Neural progenitor cell (in vitro differentiated cells): ENCODE measurements around the gene HIVEP1. TPM values are rescaled to one million over a fixed set of nuclear protein-coding genes. Genes with fewer than 3 reads are reported as not detected.
A peak's percentile ranks its signal among the peaks of the same experiment; 100 is the strongest.

Source experiments
- DNase-seq: peaks from one replicate; pipeline ENCODE4 v3.0.0-alpha.2; 2016; ENCODE audit warnings: low spot score
- H2AFZ ChIP-seq: fragments of 200-600 bp; sonication (generic); replicated peaks from 2 replicates; pipeline ENCODE4 v1.6.1; 2016; ENCODE audit warnings: antibody characterized with exemption
- H3F3A ChIP-seq: fragments of 200-600 bp; sonication (generic); 2 replicates; pipeline ENCODE4 v1.6.1; 2016; ENCODE audit warnings: antibody characterized with exemption, low read depth
- H3K27ac ChIP-seq: fragments of 200-600 bp; sonication (generic); 2 replicates; pipeline ENCODE4 v1.5.1; 2016; ENCODE audit warnings: mild to moderate bottlenecking
- H3K27me3 ChIP-seq: fragments of 200-600 bp; sonication (generic); 2 replicates; pipeline ENCODE4 v1.6.1; 2016; ENCODE audit warnings: mild to moderate bottlenecking, moderate library complexity
- H3K36me3 ChIP-seq: fragments of 200-600 bp; sonication (generic); 2 replicates; pipeline ENCODE4 v1.5.1; 2016
- H3K4me1 ChIP-seq: fragments of 200-600 bp; sonication (generic); 2 replicates; pipeline ENCODE4 v1.6.1; 2016; ENCODE audit warnings: mixed run types
- H3K4me2 ChIP-seq: fragments of 200-600 bp; sonication (generic); 2 replicates; pipeline ENCODE4 v1.6.1; 2016
- H3K4me3 ChIP-seq: fragments of 200-600 bp; sonication (generic); 2 replicates; pipeline ENCODE4 v1.5.1; 2016
- H3K79me2 ChIP-seq: fragments of 200-600 bp; sonication (generic); 2 replicates; pipeline ENCODE4 v1.6.1; 2016; ENCODE audit warnings: low read depth
- H3K9ac ChIP-seq: fragments of 200-600 bp; sonication (generic); 2 replicates; pipeline ENCODE4 v1.6.1; 2016
- H3K9me3 ChIP-seq: fragments of 200-600 bp; sonication (generic); 2 replicates; pipeline ENCODE4 v1.5.1; 2016; ENCODE audit warnings: low read depth
- H4K20me1 ChIP-seq: fragments of 200-600 bp; sonication (generic); 2 replicates; pipeline ENCODE4 v1.6.1; 2016; ENCODE audit warnings: low read depth
- H3K27ac Mint-ChIP-seq: 3 replicates; pipeline ENCODE4 v1.8.0; 2021; ENCODE audit warnings: mixed read lengths
- H3K27me3 Mint-ChIP-seq: 2 replicates; pipeline ENCODE4 v1.8.0; 2022; ENCODE audit warnings: low read depth, mild to moderate bottlenecking, inconsistent platforms, moderate library complexity, mixed read lengths; ENCODE audit not compliant: insufficient read depth
- H3K36me3 Mint-ChIP-seq: 3 replicates; pipeline ENCODE4 v1.8.0; 2021; ENCODE audit warnings: mixed read lengths
- H3K4me1 Mint-ChIP-seq: 3 replicates; pipeline ENCODE4 v1.8.0; 2021; ENCODE audit warnings: mixed read lengths
- H3K4me3 Mint-ChIP-seq: 3 replicates; pipeline ENCODE4 v1.8.0; 2021; ENCODE audit warnings: mild to moderate bottlenecking, moderate library complexity, mixed read lengths
- H3K9me3 Mint-ChIP-seq: 3 replicates; pipeline ENCODE4 v1.8.0; 2020; ENCODE audit warnings: mixed read lengths
- EZH2 ChIP-seq: fragments of 200-600 bp; sonication (generic); IDR thresholded peaks from 2 replicates; pipeline ENCODE4 v1.6.1; 2017; ENCODE audit warnings: antibody characterized with exemption, mild to moderate bottlenecking, moderate library complexity
- EZH2phosphoT487 ChIP-seq: fragments of 200-600 bp; sonication (generic); IDR thresholded peaks from 2 replicates; pipeline ENCODE4 v1.6.1; 2017; ENCODE audit warnings: antibody characterized with exemption
- total RNA-seq: library from RNA; depleted of rRNA; stranded (reverse); fragments of >200 nt; gene quantifications from 2 replicates; pipeline ENCODE4 v1.2.3, GENCODE V29; 2015; ENCODE audit warnings: low replicate concordance
- TF ChIP-seq, protein P1 (sequence below): fragments of 200-600 bp; sonication (generic); IDR thresholded peaks from 2 replicates; pipeline ENCODE4 v1.5.1; 2017; ENCODE audit warnings: antibody characterized with exemption, mild to moderate bottlenecking

Gene HIVEP1
- total RNA-seq, 1 donor from 2014 or later = 23.3 TPM

DNA sequence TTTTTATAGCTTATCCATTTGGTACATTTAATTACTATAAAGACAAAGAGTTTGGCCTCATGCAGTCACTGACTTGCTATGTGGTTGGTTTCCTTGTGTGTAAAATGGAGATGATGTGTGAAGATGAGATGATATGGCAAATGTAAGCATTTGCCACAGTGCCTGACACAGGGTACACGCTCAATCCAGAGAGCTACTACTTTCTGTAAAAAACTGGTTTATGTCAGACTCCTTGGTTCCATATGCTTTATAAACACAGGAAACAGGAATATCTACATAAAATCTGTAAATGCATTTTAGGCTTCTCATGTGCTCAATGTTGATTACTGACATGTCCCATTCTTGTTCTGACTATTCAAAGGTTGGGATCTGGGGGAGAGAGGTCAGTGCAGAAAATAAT, 10.4 kb downstream of the HIVEP1 start:
- no peak overlapping the region for H3K27ac ChIP-seq
- H3K79me2 ChIP-seq = peaks cover 94% of the 10 kb centered on the region
- H3K27me3 ChIP-seq = no peaks in the 10 kb centered on the region
- Mint-ChIP-seq H3K27ac (no peak overlapping the region), H3K4me3 (no peak overlapping the region), H3K36me3 (peaks cover 64% of the 10 kb centered on the region), H3K27me3 (no peaks in the 10 kb centered on the region), H3K9me3 (peaks cover 14% of the 10 kb centered on the region), H3K4me1 (peaks cover 5% of the 10 kb centered on the region)
- no peaks in the 10 kb centered on the region for H3K9me3 ChIP-seq
- H3K9ac ChIP-seq = no peak overlapping the region
- H3K4me2 ChIP-seq = no peak overlapping the region
- no peak overlapping the region for H2AFZ ChIP-seq
- no peaks in the 10 kb centered on the region for H4K20me1 ChIP-seq
- no peak for DNase-seq
- H3K4me3 ChIP-seq = no peak overlapping the region
- H3K36me3 ChIP-seq = no peaks in the 10 kb centered on the region
- peaks cover 11% of the 10 kb centered on the region for H3K4me1 ChIP-seq
- H3F3A ChIP-seq = no peaks in the 10 kb centered on the region
- no peak for TF ChIP-seq EZH2
- TF ChIP-seq, protein P1, sequence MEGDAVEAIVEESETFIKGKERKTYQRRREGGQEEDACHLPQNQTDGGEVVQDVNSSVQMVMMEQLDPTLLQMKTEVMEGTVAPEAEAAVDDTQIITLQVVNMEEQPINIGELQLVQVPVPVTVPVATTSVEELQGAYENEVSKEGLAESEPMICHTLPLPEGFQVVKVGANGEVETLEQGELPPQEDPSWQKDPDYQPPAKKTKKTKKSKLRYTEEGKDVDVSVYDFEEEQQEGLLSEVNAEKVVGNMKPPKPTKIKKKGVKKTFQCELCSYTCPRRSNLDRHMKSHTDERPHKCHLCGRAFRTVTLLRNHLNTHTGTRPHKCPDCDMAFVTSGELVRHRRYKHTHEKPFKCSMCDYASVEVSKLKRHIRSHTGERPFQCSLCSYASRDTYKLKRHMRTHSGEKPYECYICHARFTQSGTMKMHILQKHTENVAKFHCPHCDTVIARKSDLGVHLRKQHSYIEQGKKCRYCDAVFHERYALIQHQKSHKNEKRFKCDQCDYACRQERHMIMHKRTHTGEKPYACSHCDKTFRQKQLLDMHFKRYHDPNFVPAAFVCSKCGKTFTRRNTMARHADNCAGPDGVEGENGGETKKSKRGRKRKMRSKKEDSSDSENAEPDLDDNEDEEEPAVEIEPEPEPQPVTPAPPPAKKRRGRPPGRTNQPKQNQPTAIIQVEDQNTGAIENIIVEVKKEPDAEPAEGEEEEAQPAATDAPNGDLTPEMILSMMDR = no peak
- no peak for TF ChIP-seq EZH2phosphoT487

DNA sequence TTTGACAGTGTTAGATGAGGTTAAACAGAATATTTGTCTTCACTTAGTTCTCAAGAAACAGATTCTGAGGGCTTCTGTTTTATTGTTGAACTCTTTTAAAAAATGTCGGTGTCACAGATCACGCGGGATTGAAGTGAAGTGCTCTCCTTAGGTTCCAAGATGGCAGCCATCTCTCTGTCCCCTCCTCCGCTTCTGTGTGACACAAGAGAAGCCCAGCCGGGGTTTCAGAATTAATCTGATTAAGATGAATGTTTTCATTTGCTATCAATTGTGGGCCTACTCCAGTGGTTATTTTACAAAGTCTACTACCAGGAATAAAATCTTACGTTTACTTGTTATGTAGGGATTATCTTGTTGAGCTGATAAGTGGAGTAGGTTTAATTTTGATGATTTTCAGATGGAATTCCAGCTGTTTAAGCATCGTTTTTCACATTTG, 10.9 kb downstream of the HIVEP1 start:
- H3K4me1 ChIP-seq = peaks cover 11% of the 10 kb centered on the region
- H3K36me3 ChIP-seq = no peaks in the 10 kb centered on the region
- Mint-ChIP-seq H3K4me3 (no peak overlapping the region), H3K36me3 (peaks cover 68% of the 10 kb centered on the region), H3K27me3 (no peaks in the 10 kb centered on the region), H3K27ac (no peak overlapping the region), H3K4me1 (peaks cover 5% of the 10 kb centered on the region), H3K9me3 (peaks cover 18% of the 10 kb centered on the region)
- H3K79me2 ChIP-seq = peaks cover 95% of the 10 kb centered on the region
- no peak overlapping the region for H3K4me3 ChIP-seq
- H3K27me3 ChIP-seq = no peaks in the 10 kb centered on the region
- no peaks in the 10 kb centered on the region for H4K20me1 ChIP-seq
- peak; percentile 36 for DNase-seq
- no peak overlapping the region for H2AFZ ChIP-seq
- H3F3A ChIP-seq = no peaks in the 10 kb centered on the region
- no peak overlapping the region for H3K27ac ChIP-seq
- H3K9me3 ChIP-seq = no peaks in the 10 kb centered on the region
- H3K9ac ChIP-seq = no peak overlapping the region
- no peak for TF ChIP-seq EZH2phosphoT487
- no peak for TF ChIP-seq EZH2
- TF ChIP-seq, protein P1 = no peak
- no peak overlapping the region for H3K4me2 ChIP-seq

DNA sequence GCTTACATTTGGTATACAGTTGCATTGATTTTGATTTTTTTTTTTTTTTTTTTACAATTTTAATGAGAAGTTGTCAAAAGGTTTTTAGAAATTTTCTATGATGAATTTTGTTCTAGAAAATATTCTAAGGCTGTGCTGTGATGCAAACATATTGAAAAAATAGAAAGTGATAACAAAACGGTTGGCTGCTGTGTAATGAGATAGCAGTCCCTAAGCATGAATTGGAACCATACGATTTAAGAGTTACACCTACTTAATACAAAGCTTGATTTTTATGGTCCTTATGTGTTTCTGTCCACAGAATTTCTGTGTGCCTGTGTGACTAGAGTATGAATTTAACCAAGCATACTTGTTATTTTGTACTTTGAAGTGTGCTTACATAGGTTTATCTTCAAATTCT, 12.1 kb downstream of the HIVEP1 start:
- no peak overlapping the region for H3K27ac ChIP-seq
- H3K27me3 ChIP-seq = no peaks in the 10 kb centered on the region
- no peaks in the 10 kb centered on the region for H3F3A ChIP-seq
- Mint-ChIP-seq H3K27me3 (no peaks in the 10 kb centered on the region), H3K4me1 (peaks cover 3% of the 10 kb centered on the region), H3K27ac (no peak overlapping the region), H3K9me3 (peaks cover 27% of the 10 kb centered on the region), H3K4me3 (no peak overlapping the region), H3K36me3 (peaks cover 72% of the 10 kb centered on the region)
- no peaks in the 10 kb centered on the region for H4K20me1 ChIP-seq
- H3K4me1 ChIP-seq = peaks cover 5% of the 10 kb centered on the region
- H2AFZ ChIP-seq = no peak overlapping the region
- peaks cover 98% of the 10 kb centered on the region for H3K79me2 ChIP-seq
- no peak overlapping the region for H3K9ac ChIP-seq
- no peak for TF ChIP-seq EZH2phosphoT487
- no peaks in the 10 kb centered on the region for H3K36me3 ChIP-seq
- H3K4me3 ChIP-seq = no peak overlapping the region
- H3K4me2 ChIP-seq = no peak overlapping the region
- DNase-seq = no peak
- no peaks in the 10 kb centered on the region for H3K9me3 ChIP-seq

DNA sequence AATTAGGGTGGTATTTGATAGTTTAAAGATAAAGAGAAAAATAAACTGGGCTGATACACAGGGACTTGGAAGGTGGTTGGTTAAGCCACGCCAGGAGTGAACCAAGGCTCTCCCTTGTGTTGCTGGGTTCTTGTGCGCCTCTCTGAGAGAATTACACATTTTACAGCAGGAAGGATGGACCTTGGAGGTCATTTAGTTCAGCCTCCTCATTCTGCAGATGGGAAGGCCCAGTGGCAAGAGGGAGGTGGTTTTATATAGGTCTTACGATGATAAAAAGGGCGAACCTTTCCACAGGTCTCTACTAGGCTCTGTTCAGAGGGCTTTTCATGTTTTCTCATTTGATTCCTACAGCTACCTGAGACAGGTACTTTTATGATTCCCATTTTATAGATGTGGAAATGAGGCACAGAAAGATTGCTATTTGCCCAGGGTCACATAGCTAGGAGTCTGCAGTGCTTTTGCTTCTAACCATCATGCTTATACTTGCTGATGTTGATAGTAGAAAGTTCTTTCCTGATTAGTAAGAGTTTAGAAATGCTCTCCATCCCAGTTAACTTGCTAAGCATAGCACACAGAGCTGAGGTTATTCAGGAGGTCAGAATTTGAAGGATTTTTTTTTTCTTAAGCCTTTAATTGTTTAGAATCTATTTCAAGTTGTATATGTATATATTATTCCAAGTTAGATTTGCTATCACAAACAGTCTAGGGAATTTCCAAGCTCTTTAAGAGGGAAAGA, 12.8 kb downstream of the HIVEP1 start:
- H3K9me3 ChIP-seq = no peaks in the 10 kb centered on the region
- H3K9ac ChIP-seq = no peak overlapping the region
- H4K20me1 ChIP-seq = no peaks in the 10 kb centered on the region
- H3K4me2 ChIP-seq = no peak overlapping the region
- no peaks in the 10 kb centered on the region for H3F3A ChIP-seq
- TF ChIP-seq, protein P1 = no peak
- TF ChIP-seq EZH2phosphoT487 (no peak), EZH2 (no peak)
- Mint-ChIP-seq H3K36me3 (peaks cover 69% of the 10 kb centered on the region), H3K27ac (no peak overlapping the region), H3K4me1 (peaks cover 3% of the 10 kb centered on the region), H3K9me3 (peaks cover 31% of the 10 kb centered on the region), H3K27me3 (no peaks in the 10 kb centered on the region), H3K4me3 (no peak overlapping the region)
- no peaks in the 10 kb centered on the region for H3K27me3 ChIP-seq
- DNase-seq = no peak
- peaks cover 98% of the 10 kb centered on the region for H3K79me2 ChIP-seq
- no peak overlapping the region for H3K4me3 ChIP-seq
- no peak overlapping the region for H3K27ac ChIP-seq
- H2AFZ ChIP-seq = no peak overlapping the region
- no peaks in the 10 kb centered on the region for H3K36me3 ChIP-seq
- H3K4me1 ChIP-seq = peaks cover 5% of the 10 kb centered on the region
